Fibroblast of skin of abdomen (primary cell): ENCODE measurements around the gene CA6.
"Not testable (repeated sequence)": the region's sequence is repeated elsewhere in the genome, so short reads cannot be mapped to it uniquely, and the experiment has no call there.

Source experiments
- DNase-seq: peaks from one replicate; pipeline ENCODE4 v3.0.0-alpha.2; 2013

Gene CA6

DNA sequence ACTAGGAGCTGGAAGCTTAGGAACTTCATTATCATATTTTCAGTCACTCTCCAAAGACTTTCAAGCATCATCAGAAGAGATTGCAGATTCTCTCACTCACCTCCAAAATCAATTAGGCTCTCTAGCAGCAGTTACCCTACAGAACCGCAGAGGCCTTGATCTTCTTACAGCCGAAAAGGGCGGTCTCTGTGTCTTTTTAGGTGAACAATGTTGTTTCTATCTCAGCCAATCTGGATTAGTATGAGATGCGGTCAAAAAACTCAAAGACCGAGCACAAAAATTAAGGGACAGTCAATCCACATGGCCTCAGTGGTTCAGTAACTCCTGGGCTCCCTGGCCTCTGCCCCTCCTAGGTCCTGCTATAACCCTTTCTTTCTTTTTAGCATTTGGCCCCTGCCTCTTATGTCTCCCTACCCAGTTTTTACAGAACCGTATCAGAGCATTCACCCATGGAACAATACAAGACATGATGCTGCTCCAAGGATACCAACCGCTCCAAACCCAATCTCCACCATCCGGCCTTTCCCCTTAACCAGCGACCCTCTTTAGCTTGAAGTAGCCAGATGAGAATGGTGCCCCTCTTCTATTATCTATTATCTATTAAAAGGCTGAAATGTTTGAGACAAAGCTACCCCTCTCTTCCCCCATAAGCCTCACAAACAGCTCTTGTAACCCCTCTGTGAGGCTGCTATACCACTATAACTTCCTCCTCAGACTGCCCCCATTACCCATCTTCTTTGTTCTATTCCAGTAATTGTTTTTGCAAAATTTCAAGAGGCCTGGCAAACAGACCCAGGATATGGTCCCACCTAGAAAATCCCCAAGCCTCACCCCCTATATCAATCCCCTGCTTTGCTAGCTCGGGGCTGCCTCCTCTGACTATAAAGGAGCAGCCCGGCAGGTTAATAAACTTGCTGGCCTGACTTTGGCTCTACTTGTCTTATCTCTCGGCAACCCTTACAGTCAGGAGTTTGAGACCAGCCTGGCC lies 18.7 kb upstream of the CA6 start:
- DNase-seq = no peak

DNA sequence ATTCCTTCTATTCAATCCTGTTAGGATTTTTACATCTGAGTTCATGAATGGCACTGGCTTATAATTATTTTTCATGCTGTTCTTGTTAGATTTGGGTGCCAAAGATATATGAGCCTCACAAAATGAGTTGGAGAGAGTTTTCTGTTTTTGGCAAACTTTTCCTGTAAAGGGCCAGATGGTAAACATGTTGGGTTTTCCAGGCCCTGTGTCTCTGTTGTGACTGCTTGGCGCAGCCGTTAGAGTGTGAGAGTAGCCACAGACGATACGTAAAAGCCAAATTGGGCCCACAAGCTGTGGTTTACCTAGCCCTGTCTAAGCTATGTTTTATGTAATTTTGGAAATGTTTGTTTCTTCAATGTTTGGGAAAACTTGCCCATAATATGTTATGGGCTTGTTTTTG lies 15.6 kb upstream of the CA6 start:
- DNase-seq = no peak

DNA sequence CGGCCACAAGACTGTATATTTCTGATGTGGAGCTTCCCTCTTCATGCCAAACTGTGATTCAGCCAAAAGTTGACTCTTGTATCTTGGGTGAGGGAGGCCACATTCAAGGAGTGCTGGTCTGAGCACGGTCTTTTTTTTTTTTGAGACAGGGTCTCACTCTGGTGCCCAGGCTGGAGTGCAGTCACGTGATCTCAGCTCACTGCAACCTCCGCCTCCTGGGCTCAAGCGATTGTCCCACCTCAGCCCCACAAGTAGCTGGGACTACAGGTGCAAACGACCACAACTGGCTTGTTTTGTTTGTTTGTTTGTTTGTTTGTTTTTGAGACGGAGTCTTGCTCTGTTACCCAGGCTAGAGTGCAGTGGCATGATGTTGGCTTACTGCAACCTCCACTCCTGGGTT lies 8.6 kb upstream of the CA6 start:
- not testable (repeated sequence) for DNase-seq

DNA sequence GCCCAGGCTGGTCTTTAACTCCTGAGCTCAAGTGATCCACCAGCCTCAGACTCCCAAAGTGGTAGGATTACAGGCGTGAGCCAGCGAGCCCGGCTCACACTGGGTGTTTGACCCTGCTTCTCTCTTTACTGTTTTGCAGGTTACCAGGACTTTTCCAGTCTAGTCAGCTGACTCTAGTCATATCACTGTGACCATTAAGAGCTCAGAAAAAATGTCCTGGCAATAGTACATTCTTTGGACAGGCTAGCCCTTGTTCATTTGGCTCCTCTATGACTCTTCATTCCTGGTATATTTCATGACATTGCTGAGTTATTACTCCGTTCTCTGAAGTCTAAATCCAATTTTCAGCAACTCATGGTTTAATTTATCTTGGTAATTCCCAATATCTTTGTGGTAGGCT lies 8.0 kb upstream of the CA6 start:
- no peak for DNase-seq

DNA sequence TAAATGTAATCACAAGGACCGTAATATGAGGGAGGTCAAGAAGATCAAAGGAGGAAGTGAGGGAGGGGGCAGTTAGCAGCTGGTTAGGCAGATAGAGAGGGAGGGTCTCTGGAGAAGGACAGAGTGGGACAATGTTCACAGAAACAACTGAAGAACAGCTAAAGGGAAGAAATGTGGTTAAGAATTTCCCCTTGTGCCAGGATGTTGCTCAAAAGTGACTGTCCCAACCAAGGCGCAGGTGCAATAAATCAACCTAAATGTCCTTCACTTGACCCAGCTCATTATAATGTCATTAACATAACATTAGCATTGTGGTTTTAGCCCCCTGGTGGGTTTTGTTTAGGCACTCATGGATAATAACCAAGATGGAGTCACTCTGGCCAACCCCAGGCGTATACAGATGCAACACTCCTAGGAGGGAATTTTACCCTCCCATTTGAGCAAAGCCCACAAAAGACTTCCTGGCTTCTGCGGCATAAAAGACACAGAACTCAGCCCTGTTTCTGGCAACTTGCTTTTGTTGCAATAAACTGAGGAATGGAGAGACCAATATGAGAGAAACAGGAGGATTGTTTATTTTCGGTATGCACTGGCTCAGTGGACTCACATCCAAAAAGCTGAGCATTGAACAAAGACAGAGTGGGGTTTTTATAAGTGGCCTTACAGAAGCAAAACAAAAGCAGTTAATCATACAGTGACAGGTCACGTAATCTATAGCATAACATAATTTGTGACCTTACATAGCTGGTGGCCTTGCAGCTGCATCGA lies 7.3 kb upstream of the CA6 start:
- DNase-seq = no peak

DNA sequence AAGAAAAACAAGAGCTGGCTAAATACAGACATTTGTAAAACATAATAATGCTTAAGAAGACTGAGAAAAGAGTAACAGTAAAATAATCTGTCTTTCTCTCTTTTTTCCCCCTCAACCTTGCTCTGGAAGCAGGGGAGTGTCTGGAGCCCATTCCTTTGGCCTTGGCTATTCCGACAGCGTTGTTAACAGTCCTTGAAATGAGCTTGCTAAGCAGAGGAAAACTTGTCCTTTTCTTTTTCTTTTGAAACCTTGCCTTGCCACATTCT lies 6.7 kb upstream of the CA6 start:
- DNase-seq = no peak

DNA sequence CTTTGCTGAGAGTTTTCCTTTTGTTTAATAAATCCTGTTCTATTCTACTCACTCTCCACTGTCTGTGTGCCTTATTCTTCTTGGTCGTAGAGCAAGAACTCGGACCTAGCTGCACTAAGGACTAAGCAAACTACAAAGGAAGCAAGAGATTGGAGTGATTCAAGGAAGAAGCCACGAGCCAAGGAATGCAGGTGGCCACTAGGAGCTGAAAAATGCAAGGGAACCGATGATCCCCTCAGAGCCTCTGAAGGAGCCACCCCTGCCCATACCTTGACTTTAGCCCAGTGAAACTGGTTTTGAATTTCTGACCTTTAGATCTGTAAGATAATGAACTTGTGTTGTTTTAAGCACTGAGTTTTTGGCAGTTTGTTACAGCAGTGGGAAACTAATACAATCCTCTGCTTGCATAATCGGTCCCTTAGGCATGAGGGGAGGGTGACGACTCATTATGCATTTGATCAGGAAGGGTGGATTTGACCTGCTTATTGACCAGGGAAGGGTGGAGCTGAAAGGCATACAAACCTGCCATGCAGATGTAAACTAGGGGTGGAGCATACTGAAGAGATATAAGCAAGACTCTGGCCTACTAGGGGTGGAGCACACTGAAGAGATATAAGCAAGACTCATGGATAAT lies 6.2 kb upstream of the CA6 start:
- DNase-seq = peak; percentile 22

DNA sequence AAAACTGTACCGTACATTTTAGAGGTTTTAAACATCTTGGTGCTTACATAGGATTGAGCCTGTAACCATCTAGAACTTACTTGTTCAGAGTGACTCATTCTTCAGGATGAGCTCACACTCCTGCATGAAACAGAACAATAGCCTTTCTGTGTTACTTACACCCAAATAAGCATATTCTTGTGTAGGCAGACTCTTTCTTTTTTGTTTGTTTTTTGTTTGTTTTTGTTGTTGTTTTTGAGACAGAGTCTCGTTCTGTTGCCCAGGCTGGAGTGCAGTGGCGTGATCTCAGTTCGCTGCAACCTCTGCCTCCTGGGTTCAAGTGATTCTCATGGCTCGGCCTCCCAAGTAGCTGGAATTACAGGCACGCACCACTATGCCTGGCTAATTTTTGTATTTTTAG lies 3.8 kb upstream of the CA6 start:
- DNase-seq = peak; percentile 71

DNA sequence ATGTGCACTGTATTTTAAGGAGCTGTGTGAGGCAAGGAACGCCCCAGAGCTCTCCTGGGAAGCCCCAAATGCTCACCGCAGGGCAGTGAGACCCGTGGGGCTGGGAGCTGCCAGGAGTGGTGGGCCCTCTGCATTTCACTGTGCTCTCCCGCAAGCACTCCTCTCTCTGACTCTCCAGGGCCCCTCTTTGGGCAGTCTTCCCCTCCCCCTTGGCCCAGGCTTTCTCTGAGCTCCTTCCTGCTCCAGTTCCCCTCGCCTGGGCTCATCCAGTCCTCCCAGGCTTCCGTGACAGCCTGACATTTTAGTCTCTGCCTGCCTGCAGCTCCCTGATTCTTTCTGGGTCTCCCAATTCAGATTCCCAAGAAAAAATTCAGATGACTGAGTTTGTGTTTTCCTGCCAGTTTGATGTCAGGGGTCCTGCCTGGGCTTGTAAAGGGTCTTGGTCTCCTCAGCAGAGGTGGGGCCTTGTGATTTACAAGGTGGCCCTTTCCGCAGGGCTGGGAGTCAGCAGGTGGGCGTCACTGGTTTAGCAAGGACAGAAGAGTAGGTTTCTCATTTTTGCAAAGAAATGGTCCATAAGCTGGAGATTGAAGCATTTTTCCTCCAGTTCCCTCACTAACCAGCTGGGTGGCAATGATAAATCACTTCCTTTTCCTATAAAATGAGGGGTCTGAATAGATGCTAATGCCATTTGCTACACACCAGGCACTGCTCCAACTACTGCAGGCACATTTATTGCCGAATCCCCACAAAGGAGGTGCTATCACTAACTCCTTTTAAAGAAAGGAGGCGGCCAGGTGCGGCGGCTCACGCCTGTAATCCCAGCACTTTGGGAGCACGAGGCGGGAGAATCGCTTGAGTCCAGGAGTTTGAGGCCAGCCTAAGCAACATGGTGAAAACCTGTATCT lies 1.9 kb upstream of the CA6 start:
- peak; percentile 8 for DNase-seq

DNA sequence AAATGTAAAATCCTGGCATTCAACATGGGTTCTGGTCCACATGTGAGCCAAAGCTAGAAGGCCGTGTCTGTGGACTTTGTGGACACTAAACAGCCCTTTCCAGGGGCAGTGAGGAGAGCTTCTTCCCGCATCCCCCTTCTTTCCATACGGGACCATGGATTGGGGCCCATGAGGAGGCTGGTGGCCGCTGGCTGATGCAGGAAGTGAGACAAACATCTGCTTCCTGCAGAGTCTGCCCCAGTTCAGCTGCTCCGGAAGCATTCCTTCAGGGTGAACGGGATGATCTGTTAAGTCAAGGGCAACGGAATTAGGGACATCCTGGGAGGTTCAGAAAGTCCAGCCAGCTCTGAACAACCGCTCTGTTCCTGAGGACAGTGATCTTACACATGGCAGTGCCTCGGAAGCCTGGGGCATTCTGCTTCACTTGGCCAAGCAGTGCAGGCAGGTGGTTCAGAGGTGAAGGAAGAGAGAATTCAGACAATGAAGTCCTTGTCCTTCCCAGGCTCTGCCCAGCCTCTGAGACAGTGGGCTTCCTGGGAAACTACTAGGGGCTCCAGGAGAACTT lies 1.5 kb downstream of the CA6 start:
- no peak for DNase-seq

DNA sequence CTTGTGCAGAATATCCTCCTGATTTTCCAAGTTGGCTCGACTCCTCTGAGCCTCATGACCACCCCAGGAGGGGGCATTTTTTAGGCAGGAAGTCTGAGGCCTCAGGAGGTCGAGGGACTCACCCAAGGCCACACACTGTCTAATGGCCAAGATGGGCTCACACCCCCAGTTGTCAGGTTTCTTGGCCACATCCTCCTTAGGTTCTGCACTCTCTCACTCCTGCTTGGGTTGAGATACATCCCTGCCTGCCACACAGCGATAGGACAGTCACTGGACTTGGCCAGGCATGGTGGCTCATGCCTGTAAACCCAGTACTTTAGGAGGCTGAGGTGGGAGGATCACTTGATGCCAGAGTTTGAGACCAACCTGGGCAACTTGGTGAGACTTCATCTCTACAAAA lies 4.6 kb downstream of the CA6 start:
- no peak for DNase-seq

DNA sequence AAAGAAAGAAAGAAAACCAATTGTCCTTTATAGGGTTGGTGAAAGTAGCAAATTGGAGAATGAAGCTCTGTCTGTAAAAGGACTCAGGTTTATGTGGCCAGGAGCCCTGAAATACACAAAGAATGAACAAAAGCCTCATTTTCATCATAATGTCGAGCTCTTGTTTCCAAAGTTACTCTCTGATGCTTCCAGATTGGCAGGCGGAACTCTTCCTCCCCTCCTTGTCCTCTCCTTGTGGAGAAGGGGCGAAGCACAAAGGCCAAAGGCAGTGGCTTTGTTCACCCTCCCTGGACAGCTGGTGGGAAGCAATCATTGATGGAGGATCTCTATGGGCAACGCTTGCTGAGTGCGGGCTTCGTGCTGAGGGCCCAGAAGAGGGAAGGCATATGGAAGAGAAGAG lies 5.6 kb downstream of the CA6 start:
- DNase-seq = no peak

DNA sequence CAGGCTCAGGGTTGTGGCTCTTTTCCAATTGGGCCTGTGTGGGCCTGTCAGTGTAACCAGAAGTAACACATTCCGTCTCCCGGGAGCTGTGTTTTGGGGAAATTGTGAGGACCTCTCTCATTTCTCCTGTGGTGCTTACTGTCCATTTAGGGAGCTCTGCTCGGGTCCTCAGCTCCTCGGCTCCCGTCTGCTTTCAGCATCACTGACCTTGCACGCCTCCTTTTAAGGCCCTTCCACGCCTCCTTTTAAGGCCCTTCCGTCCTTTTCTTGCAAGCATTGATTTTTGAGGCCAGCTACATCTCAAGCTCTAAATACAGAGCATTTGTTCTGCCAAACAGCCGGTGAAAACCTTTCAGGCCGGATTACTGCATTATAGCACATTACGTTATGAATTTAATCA lies 9.7 kb downstream of the CA6 start:
- DNase-seq = no peak

DNA sequence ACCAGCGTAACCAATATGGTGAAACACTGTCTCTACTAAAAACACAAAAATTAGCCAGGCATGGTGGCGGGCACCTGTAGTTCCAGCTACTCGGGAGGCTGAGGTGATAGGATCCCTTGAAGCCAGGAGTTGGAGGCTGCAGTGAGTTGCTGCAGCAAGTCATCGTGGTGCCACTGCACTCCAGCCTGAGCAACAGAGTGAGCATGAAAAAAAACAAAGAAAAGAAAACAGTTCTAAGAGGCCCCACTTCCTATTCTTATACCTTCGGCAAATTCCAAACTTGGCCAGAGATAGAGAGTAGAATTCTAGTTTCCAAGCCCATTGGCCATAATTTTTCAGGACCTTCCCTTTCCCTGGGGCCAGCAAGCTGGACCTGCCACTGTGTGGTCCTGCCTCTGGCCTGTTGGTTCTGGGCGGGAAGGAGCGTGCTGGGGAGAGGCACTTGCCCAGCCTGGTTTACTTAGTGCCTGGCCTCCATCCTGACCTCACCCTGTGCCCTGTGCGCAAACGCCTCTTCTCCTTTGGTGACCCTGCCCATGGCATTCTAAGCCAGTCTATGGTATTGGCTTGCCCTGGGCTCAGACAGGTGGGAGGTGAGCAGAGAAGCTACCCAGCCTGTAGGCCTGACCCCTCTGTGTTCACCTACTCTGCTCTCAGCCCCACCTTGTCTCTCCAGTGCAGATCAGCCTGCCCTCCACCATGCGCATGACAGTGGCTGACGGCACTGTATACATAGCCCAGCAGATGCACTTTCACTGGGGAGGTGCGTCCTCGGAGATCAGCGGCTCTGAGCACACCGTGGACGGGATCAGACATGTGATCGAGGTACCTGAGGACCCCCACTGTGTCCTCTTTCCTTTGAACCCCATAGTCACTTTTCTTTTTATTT lies 11.0 kb downstream of the CA6 start:
- DNase-seq = no peak

DNA sequence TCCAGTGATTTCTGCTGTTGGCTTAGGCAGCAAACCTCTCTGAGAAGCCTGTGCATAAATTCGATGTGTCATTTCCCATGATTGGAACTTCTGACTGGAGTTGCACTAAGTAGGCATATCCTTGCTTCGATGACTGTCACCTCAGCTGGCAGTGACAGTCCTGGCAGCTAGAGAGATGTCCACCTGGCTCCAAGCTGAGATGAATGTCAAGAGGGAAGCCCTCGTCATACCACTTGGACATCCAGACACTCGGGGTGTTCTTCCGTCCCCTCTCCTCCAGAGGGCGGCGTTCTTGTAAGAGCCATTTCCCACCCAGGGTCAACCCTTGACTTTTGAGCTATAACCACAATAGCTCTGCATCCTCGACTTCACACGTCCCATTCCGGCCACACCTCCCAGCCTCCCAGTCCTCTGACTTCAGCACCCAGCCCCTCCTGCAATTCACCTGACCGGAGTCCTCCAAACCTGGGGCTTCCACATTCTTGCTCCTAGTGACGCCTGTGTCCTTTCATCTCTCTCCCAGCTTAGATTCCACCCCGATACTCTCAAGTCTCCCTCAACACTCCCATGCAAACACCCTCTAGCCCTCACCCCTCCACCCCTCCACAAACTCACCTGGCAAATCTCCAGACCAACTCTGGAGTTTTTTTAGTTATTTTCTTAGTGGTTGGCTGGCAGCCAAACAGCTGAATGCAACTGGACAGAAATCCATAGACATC lies 17.3 kb downstream of the CA6 start:
- peak; percentile 26 for DNase-seq

DNA sequence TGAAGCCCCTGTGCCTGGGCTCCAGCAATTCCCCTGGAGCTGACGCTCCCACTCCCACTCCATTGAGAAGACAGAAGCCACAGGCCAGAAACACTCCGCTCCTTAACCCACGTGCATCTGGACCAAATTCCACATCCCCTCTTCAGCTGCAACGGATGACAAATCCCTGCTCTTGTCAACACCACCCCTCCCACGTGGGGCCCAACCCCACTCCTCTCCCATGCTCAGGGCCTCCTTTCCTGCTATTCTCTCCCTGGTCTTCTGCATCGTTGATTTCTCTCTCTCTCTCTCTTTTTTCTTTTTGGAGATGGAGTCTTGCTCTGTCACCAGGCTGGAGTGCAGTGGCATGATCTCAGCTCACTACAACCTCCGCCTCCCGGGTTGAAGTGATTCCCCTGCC lies 18.3 kb downstream of the CA6 start:
- no peak for DNase-seq

DNA sequence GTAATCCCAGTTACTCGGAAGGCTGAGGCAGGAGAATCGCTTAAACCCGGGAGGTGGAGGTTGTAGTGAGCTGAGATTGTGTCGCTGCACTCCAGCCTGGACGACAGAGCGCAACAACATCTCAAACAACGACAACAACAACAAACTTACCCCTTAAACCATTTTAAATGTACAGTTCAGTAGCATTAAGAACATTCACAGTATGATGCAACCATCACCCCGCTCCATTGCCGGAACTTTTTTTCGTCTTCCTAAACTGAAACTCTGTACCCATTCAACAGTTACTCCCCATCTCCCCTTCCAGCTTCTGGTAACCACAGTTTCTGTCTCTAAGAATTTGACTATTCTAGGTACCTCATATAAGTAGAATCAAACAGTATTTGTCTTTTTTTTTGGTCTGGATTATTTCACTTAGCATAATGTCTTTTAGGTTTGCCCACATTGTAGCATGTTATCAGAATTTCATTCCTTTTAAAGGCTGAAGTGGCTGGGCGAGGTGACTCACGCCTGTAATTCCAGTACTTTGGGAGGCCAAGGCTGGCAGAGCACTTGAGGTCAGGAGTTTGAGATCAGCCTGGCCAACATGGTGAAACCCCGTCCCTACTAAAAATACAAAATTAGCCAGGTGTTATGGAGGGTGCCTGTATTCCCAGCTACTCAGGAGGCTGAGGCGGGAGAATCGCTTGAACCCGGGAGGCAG lies 19.6 kb downstream of the CA6 start:
- no peak for DNase-seq

DNA sequence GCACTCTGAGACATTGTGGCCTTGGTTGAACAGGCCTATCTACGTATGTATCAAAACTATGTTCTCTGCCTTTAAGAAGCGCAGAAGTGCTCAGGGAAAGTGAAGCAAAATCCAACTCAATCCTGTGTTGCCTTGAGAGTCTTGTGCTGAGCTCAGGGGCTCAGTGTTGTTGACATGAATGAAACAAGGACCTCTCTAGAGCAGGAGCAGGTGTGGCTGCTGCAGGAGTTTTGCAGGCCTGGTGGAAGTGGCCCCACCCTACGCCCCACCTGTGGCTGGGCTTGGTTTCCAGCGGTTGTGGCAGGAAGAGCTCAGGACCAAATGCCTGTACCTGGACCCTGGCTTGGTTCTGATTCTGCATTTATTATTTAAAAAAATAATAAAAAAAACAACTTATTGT lies 20.9 kb downstream of the CA6 start:
- no peak for DNase-seq

DNA sequence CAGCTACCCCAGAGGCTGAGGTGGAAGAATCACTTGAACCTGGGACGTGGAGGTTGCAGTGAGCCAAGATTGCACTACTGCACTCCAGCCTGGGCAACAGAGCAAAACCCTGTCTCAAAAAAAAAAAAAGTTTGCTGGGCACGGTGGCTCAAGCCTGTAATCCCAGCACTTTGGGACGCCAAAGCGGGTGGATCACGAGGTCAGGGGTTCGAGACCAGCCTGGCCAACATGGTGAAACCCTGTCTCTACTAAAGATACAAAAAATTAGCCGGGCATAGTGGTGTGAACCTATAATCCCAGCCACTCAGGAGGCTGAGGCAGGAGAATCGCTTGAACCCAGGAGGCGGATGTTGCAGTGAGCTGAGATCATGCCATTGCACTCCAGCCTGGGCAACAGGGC lies 23.2 kb downstream of the CA6 start:
- not testable (repeated sequence) for DNase-seq

DNA sequence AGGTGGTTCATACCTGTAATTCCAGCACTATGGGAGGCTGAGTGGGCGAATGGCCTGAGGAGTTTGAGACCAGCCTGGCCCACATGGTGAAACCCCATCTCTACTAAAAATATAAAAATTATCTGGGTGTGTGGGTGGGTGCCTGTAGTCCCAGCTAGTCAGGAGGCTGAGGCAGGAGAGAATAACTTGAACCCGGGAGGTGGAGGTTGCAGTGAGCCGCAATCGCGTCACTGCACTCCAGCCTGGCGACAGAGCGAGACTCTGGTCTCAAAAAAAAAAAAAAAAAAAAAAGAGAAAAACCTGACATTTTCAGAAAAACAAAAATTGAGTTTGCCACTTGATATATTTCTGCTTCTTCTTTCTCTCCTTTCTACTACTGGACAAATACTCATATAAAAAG lies 24.3 kb downstream of the CA6 start:
- DNase-seq = no peak
